Stimulated activated CD8-positive, alpha-beta memory T cell treated with anti-CD3 and anti-CD28 coated beads, Interleukin-4, amount 100 ng/mL, for 48 hours (primary cell): Measurements from ENCODE around the gene CPEB3.
"Not testable (repeated sequence)": the region's sequence is repeated elsewhere in the genome, so short reads cannot be mapped to it uniquely, and the experiment has no call there.

Experiments used
- DNase-seq: peaks from one replicate; pipeline ENCODE4 v3.0.0-alpha.2; 2020

Gene CPEB3

GRCh38 chr10:92134049-92134448 lies 156.8 kb downstream of the CPEB3 start:
- not testable (repeated sequence) for DNase-seq

GRCh38 chr10:92131275-92131820 lies 159.5 kb downstream of the CPEB3 start:
- no peak for DNase-seq

GRCh38 chr10:92130622-92131274 lies 160.1 kb downstream of the CPEB3 start:
- DNase-seq: no peak

GRCh38 chr10:92126100-92126650 lies 164.7 kb downstream of the CPEB3 start:
- DNase-seq: no peak

- no peak for DNase-seq
Measured at GRCh38 chr10:92125144-92125543, 165.7 kb downstream of the CPEB3 start.

- no peak for DNase-seq
Measured at GRCh38 chr10:92124616-92125143, 166.2 kb downstream of the CPEB3 start.

GRCh38 chr10:92124020-92124419 lies 166.9 kb downstream of the CPEB3 start:
- DNase-seq: no peak

- DNase-seq: no peak
Measured at GRCh38 chr10:92122941-92123450, 167.9 kb downstream of the CPEB3 start.

- no peak for DNase-seq
Measured at GRCh38 chr10:92121686-92122492, 169.0 kb downstream of the CPEB3 start.

GRCh38 chr10:92119340-92119739 lies 171.5 kb downstream of the CPEB3 start:
- no peak for DNase-seq

GRCh38 chr10:92114917-92115316 lies 176.0 kb downstream of the CPEB3 start:
- not testable (repeated sequence) for DNase-seq

GRCh38 chr10:92113911-92114600 lies 176.8 kb downstream of the CPEB3 start:
- DNase-seq: no peak

GRCh38 chr10:92112462-92112861 lies 178.4 kb downstream of the CPEB3 start:
- no peak for DNase-seq

- no peak for DNase-seq
Measured at GRCh38 chr10:92111336-92111939, 179.4 kb downstream of the CPEB3 start.

GRCh38 chr10:92110039-92110794 lies 180.7 kb downstream of the CPEB3 start:
- no peak for DNase-seq

GRCh38 chr10:92108747-92109146 lies 182.1 kb downstream of the CPEB3 start:
- DNase-seq: no peak

GRCh38 chr10:92108120-92108519 lies 182.8 kb downstream of the CPEB3 start:
- no peak for DNase-seq

- no peak for DNase-seq
Measured at GRCh38 chr10:92103376-92104090, 187.3 kb downstream of the CPEB3 start.

- no peak for DNase-seq
Measured at GRCh38 chr10:92102601-92103213, 188.2 kb downstream of the CPEB3 start.

GRCh38 chr10:92094960-92095359 lies 195.9 kb downstream of the CPEB3 start:
- no peak for DNase-seq
